Activated naive CD8-positive, alpha-beta T cell (primary cell): ENCODE measurements around the gene TMEM212.
"Not testable (repeated sequence)": the region's sequence is repeated elsewhere in the genome, so short reads cannot be mapped to it uniquely, and the experiment has no call there.

Experiments
- H3K27ac Mint-ChIP-seq: one replicate; pipeline ENCODE4 v1.8.0; 2021; ENCODE audit warnings: mixed read lengths
- H3K27me3 Mint-ChIP-seq: one replicate; pipeline ENCODE4 v1.8.0; 2021; ENCODE audit warnings: mixed read lengths
- H3K36me3 Mint-ChIP-seq: one replicate; pipeline ENCODE4 v1.8.0; 2021; ENCODE audit warnings: mixed read lengths
- H3K4me1 Mint-ChIP-seq: one replicate; pipeline ENCODE4 v1.8.0; 2021; ENCODE audit warnings: low read depth, mixed read lengths
- H3K4me3 Mint-ChIP-seq: one replicate; pipeline ENCODE4 v1.8.0; 2021; ENCODE audit warnings: mild to moderate bottlenecking, mixed read lengths
- H3K9me3 Mint-ChIP-seq: one replicate; pipeline ENCODE4 v1.8.0; 2021; ENCODE audit warnings: low read depth, mixed read lengths

Gene TMEM212

GRCh38 chr3:171850960-171851659 is 8.0 kb downstream of the TMEM212 start:
- peaks cover 13% of the 10 kb centered on the region for H3K9me3 Mint-ChIP-seq
- peaks cover 11% of the 10 kb centered on the region for H3K4me1 Mint-ChIP-seq
- H3K27ac Mint-ChIP-seq = no peak overlapping the region
- H3K4me3 Mint-ChIP-seq = no peak overlapping the region
- H3K36me3 Mint-ChIP-seq = peaks cover 3% of the 10 kb centered on the region
- peaks cover 5% of the 10 kb centered on the region for H3K27me3 Mint-ChIP-seq

DNA sequence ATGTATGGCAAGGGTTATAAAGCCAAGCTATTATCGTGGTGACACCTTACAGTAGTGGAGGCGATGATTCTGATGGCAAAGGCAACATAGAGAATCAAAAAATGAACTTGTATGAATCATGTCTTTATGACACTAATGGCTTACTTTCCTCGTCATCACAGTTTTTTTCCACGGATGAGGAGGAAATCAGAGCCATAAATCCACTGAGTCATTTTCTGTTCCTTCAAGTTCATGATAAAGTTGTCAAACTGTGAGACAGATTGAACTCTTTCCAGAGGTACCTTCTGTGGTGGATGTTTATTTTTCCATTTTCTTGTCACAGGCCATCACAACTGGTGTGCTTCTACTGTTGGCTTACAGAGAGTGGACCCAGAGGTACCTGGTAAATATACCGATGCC is 8.5 kb downstream of the TMEM212 start:
- Mint-ChIP-seq H3K9me3 (peaks cover 13% of the 10 kb centered on the region), H3K4me1 (peaks cover 6% of the 10 kb centered on the region), H3K27ac (no peak overlapping the region), H3K36me3 (peaks cover 3% of the 10 kb centered on the region), H3K27me3 (peaks cover 5% of the 10 kb centered on the region), H3K4me3 (no peak overlapping the region)

- Mint-ChIP-seq H3K27ac (no peak overlapping the region), H3K4me1 (no peaks in the 10 kb centered on the region), H3K9me3 (peaks cover 13% of the 10 kb centered on the region), H3K4me3 (no peak overlapping the region), H3K27me3 (peaks cover 5% of the 10 kb centered on the region), H3K36me3 (peaks cover 3% of the 10 kb centered on the region)
Measured at GRCh38 chr3:171854649-171855305, 11.6 kb downstream of the TMEM212 start.

DNA sequence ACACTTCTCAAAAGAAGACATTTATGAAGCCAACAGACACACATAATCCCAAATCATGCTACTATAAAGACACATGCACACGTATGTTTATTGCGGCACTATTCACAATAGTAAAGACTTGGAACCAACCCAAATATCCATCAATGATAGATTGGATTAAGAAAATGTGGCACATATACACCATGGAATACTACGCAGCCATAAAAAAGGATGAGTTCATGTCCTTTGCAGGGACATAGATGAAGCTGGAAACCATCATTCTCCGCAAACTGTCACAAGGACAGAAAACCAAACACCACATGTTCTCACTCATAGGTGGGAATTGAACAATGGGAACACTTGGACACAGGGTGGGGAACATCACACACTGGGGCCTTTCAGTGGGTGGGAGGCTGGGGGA is 15.6 kb downstream of the TMEM212 start:
- H3K27me3 Mint-ChIP-seq, H3K36me3 Mint-ChIP-seq, H3K4me1 Mint-ChIP-seq, H3K4me3 Mint-ChIP-seq, H3K9me3 Mint-ChIP-seq, H3K27ac Mint-ChIP-seq: not testable (repeated sequence)

DNA sequence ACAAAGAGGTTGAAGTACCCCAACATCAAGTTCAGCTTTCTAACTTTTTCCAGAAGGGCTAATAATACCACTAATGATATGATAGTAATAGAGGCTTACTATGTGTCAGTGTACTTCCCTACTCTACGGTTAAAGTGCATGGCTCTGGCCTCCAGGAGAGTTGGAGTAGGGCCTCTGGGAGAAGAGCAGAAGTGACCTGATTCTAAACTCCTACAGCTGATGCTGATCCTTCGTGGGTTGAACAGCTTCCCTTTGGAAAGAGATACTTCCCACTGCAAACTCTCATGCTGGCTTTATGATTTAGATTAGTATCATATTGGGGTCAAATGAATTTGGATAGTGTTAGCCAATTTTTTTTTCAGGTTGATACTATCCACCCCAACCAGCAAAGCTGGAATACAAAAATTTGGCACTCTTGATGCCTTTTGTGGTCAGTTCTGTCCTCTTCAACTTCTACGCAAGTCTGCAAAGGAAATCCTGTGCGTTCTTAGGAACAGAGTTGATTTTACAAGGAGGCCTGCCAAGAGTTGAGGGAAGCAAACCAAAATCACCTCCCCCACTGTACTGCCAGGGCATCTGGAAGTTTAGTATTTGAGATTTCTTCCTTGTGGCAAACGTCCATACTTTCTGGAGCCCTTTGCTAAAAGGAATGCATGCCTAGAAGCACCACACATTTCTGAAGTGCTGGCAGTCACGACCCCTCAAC is 17.8 kb downstream of the TMEM212 start:
- H3K4me3 Mint-ChIP-seq = no peak overlapping the region

GRCh38 chr3:171862392-171862791 is 19.2 kb downstream of the TMEM212 start:
- H3K4me3 Mint-ChIP-seq = no peak overlapping the region
- H3K27me3 Mint-ChIP-seq = no peaks in the 10 kb centered on the region
- no peaks in the 10 kb centered on the region for H3K9me3 Mint-ChIP-seq
- no peaks in the 10 kb centered on the region for H3K4me1 Mint-ChIP-seq
- H3K36me3 Mint-ChIP-seq = no peaks in the 10 kb centered on the region
- no peak overlapping the region for H3K27ac Mint-ChIP-seq

More for the DNA sequence above, 17.8 kb downstream of the TMEM212 start:
- H3K4me1 Mint-ChIP-seq = no peaks in the 10 kb centered on the region
- H3K36me3 Mint-ChIP-seq = no peaks in the 10 kb centered on the region
- no peaks in the 10 kb centered on the region for H3K9me3 Mint-ChIP-seq
- H3K27me3 Mint-ChIP-seq = no peaks in the 10 kb centered on the region
- H3K27ac Mint-ChIP-seq = no peak overlapping the region

- no peaks in the 10 kb centered on the region for H3K4me1 Mint-ChIP-seq
- no peaks in the 10 kb centered on the region for H3K9me3 Mint-ChIP-seq
- H3K27me3 Mint-ChIP-seq = no peaks in the 10 kb centered on the region
- H3K27ac Mint-ChIP-seq = no peak overlapping the region
- no peak overlapping the region for H3K4me3 Mint-ChIP-seq
- no peaks in the 10 kb centered on the region for H3K36me3 Mint-ChIP-seq
Measured at GRCh38 chr3:171862993-171863521, 19.9 kb downstream of the TMEM212 start.

DNA sequence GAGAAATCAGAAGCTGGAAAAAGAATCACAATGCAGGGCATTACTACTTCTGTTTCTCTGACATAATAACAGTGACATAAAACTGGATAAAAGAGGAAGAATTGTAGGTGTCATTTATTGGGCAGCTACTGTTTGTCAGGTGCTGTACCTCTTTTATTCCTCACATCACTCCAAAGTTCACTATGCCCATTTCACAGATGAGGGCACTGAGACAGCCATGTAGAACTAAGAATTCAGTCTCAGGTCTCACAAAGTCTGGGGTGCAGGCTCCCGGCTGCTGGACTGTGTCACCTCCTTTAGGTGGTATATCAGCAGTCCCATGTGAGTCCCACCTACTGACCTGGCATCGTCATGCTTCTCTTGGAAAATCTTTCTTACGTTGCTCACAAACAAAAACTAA is 20.8 kb downstream of the TMEM212 start:
- no peaks in the 10 kb centered on the region for H3K4me1 Mint-ChIP-seq

GRCh38 chr3:171865191-171865865 is 22.2 kb downstream of the TMEM212 start:
- no peaks in the 10 kb centered on the region for H3K36me3 Mint-ChIP-seq
- peaks cover under 1% of the 10 kb centered on the region for H3K27me3 Mint-ChIP-seq
- H3K4me1 Mint-ChIP-seq = no peaks in the 10 kb centered on the region
- no peaks in the 10 kb centered on the region for H3K9me3 Mint-ChIP-seq
- no peak overlapping the region for H3K27ac Mint-ChIP-seq
- no peak overlapping the region for H3K4me3 Mint-ChIP-seq

More for the DNA sequence above, 20.8 kb downstream of the TMEM212 start:
- Mint-ChIP-seq H3K36me3 (no peaks in the 10 kb centered on the region), H3K4me3 (no peak overlapping the region), H3K27me3 (no peaks in the 10 kb centered on the region), H3K27ac (no peak overlapping the region), H3K9me3 (no peaks in the 10 kb centered on the region)

GRCh38 chr3:171867981-171868380 is 24.8 kb downstream of the TMEM212 start:
- H3K27me3 Mint-ChIP-seq = peaks cover 2% of the 10 kb centered on the region
- no peak overlapping the region for H3K27ac Mint-ChIP-seq
- H3K9me3 Mint-ChIP-seq = no peaks in the 10 kb centered on the region
- H3K36me3 Mint-ChIP-seq = no peaks in the 10 kb centered on the region
- no peak overlapping the region for H3K4me3 Mint-ChIP-seq
- no peaks in the 10 kb centered on the region for H3K4me1 Mint-ChIP-seq

DNA sequence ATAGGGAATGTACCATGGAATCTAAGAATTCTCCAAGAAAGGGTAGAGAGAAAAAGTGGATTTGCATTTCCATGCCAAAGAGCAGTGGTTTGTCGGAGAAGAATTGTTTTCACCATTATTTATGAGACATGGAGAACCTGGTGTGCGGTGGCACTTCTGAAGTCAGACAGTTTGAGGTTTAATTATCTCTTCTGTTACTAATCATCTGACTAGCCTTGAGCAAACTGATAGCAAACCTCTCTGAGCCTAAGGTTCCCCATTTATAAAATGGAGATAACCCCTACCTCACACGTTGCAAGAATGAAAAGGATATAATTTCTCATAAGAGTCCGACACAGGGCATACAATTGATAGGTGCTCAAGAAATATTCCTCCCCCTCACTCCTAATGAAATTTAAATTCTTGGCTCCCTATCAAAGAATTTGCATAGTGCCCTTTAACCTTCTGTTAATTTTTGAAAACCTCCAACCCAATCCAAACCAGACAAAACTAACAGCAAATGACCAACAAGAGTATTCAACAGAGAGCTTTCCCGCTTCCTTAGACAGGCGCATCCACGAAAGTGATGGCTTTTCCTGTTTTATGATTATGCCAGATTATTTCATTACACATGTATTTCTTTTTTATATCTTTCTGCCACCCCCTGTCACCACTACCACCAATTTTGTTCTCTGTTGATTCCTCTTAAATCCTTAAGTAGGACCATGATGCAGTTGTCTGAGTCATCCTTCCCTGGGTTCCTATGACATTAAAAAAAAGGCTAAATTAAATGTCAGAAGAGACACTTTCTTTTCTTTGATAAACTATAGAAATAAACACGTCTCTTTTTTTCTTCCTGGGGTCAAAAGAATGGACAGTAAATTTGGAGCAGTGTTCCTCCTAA is 28.5 kb downstream of the TMEM212 start:
- Mint-ChIP-seq H3K4me3 (no peak overlapping the region), H3K36me3 (no peaks in the 10 kb centered on the region), H3K4me1 (no peaks in the 10 kb centered on the region), H3K9me3 (no peaks in the 10 kb centered on the region), H3K27ac (no peak overlapping the region), H3K27me3 (peaks cover 4% of the 10 kb centered on the region)

GRCh38 chr3:171873580-171873979 is 30.4 kb downstream of the TMEM212 start:
- Mint-ChIP-seq H3K4me1 (no peaks in the 10 kb centered on the region), H3K36me3 (no peaks in the 10 kb centered on the region), H3K9me3 (no peaks in the 10 kb centered on the region), H3K27me3 (peaks cover 7% of the 10 kb centered on the region), H3K4me3 (no peak overlapping the region), H3K27ac (no peak overlapping the region)

DNA sequence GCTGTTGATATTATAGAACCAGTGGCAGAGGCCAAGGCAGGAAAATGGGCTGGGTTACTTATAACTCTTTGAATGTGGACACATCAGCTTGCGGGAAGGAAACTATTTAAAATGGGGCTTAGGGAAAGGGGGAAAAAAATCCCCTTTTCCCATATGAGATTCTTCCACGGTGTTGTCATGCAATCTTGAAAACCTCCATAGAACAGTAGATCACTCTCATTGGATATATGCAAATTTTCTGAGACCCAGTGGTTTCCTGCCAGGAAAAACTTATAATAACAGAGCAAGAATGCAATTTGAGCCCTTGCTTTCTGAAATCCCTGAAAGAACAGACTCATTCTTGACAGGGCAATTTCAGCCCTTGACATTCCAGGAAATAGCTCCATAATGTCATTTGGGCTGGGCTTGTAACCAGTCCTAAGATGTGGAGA is 31.1 kb downstream of the TMEM212 start:
- Mint-ChIP-seq H3K4me3 (no peak overlapping the region), H3K27ac (no peak overlapping the region), H3K4me1 (no peaks in the 10 kb centered on the region), H3K36me3 (no peaks in the 10 kb centered on the region), H3K27me3 (peaks cover 7% of the 10 kb centered on the region), H3K9me3 (no peaks in the 10 kb centered on the region)

- H3K27me3 Mint-ChIP-seq = peaks cover 7% of the 10 kb centered on the region
Measured at GRCh38 chr3:171874879-171875278, 31.7 kb downstream of the TMEM212 start.

More at GRCh38 chr3:171874879-171875278, 31.7 kb downstream of the TMEM212 start:
- Mint-ChIP-seq H3K36me3 (no peaks in the 10 kb centered on the region), H3K27ac (no peak overlapping the region), H3K4me3 (no peak overlapping the region), H3K9me3 (no peaks in the 10 kb centered on the region), H3K4me1 (no peaks in the 10 kb centered on the region)
